DND-41 (cell line): Measurements from ENCODE around the gene KRT79.

ENCODE experiments used
- EZH2 ChIP-seq: IDR thresholded peaks from 3 replicates; pipeline ENCODE4 v1.6.1; 2012; ENCODE audit warnings: borderline replicate concordance, low read depth, mild to moderate bottlenecking, moderate library complexity, low read length, inconsistent platforms; ENCODE audit not compliant: severe bottlenecking
- TF ChIP-seq, protein P1 (sequence below): IDR thresholded peaks from 2 replicates; pipeline ENCODE4 v1.5.1; 2012; ENCODE audit warnings: borderline replicate concordance, low read length, moderate library complexity, mild to moderate bottlenecking; ENCODE audit not compliant: poor library complexity, severe bottlenecking; ENCODE audit errors: extremely low read depth

- TF ChIP-seq, protein P1, sequence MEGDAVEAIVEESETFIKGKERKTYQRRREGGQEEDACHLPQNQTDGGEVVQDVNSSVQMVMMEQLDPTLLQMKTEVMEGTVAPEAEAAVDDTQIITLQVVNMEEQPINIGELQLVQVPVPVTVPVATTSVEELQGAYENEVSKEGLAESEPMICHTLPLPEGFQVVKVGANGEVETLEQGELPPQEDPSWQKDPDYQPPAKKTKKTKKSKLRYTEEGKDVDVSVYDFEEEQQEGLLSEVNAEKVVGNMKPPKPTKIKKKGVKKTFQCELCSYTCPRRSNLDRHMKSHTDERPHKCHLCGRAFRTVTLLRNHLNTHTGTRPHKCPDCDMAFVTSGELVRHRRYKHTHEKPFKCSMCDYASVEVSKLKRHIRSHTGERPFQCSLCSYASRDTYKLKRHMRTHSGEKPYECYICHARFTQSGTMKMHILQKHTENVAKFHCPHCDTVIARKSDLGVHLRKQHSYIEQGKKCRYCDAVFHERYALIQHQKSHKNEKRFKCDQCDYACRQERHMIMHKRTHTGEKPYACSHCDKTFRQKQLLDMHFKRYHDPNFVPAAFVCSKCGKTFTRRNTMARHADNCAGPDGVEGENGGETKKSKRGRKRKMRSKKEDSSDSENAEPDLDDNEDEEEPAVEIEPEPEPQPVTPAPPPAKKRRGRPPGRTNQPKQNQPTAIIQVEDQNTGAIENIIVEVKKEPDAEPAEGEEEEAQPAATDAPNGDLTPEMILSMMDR = no peak
- no peak for TF ChIP-seq EZH2
Observed at GRCh38 chr12:52820521-52820920, 13.6 kb downstream of the KRT79 start.
